NT2/D1 (cell line): Measurements from ENCODE around the gene MAK.

ENCODE experiments used
- SUZ12 ChIP-seq: IDR thresholded peaks from 2 replicates; pipeline ENCODE4 v1.6.1; 2011; ENCODE audit not compliant: insufficient read length, insufficient read depth; ENCODE audit errors: extremely low read depth
- YY1 ChIP-seq: IDR thresholded peaks from 2 replicates; pipeline ENCODE4 v1.6.1; 2011; ENCODE audit not compliant: insufficient read length, insufficient read depth
- ZNF274 ChIP-seq: IDR thresholded peaks from 2 replicates; pipeline ENCODE4 v1.6.1; 2011; ENCODE audit warnings: mild to moderate bottlenecking, low read depth, low read length

DNA sequence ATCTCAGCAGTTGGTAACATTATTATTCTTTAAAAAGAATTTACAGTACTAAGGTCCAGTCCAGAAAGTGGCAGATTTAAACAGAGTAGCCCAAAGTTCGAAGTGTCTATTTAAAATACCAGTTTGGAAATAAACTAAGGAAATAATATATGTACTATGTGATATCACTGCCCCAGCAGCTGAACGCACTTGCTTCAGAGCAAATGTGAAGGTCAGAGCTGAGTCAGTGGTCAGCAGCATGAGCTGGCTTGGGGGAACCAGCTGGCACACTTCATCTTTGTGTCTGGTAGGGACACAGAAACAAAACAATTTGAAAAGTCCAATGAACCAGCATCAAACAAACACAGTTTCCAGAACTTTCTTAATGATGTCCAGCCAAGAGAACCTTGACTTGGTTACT is 75.3 kb downstream of the MAK start:
- TF ChIP-seq ZNF274 (no peak), SUZ12 (no peak), YY1 (no peak)
